Neuron (in vitro differentiated cells): Measurements from ENCODE around the gene LRRC73.
"Not testable (repeated sequence)": the region's sequence is repeated elsewhere in the genome, so short reads cannot be mapped to it uniquely, and the experiment has no call there.

Experiments used
- H2AFZ ChIP-seq: one replicate; pipeline ENCODE4 v1.6.1; 2013; ENCODE audit warnings: low read depth, mild to moderate bottlenecking, inconsistent platforms, low read length, moderate library complexity
- H3K27me3 ChIP-seq: one replicate; pipeline ENCODE4 v1.6.1; 2013; ENCODE audit warnings: low read length; ENCODE audit not compliant: insufficient read depth
- H3K36me3 ChIP-seq: one replicate; pipeline ENCODE4 v1.6.1; 2013; ENCODE audit warnings: low read length; ENCODE audit not compliant: insufficient read depth
- H3K4me1 ChIP-seq: one replicate; pipeline ENCODE4 v1.6.1; 2013; ENCODE audit warnings: low read length; ENCODE audit not compliant: insufficient read depth
- H3K4me3 ChIP-seq: 2 replicates; pipeline ENCODE4 v1.5.1; 2013; ENCODE audit warnings: mild to moderate bottlenecking, low read length, moderate library complexity
- H3K9me3 ChIP-seq: one replicate; pipeline ENCODE4 v1.6.1; 2013; ENCODE audit warnings: low read length

The LRRC73 gene

GRCh38 chr6:43478008-43478372 lies 32.2 kb downstream of the LRRC73 start:
- Histone ChIP-seq H3K4me1 (peaks cover 20% of the 10 kb centered on the region), H3K9me3 (no peaks in the 10 kb centered on the region), H3K4me3 (peak overlapping the region; percentile 65), H3K36me3 (no peaks in the 10 kb centered on the region), H2AFZ (no peak overlapping the region), H3K27me3 (no peaks in the 10 kb centered on the region)

- Histone ChIP-seq H3K9me3 (no peaks in the 10 kb centered on the region), H2AFZ (peak within 1 kb of the TSS; percentile 95), H3K4me3 (peak within 1 kb of the TSS; percentile 65), H3K36me3 (no peaks in the 10 kb centered on the region), H3K4me1 (peaks cover 20% of the 10 kb centered on the region), H3K27me3 (no peaks in the 10 kb centered on the region)
These were observed 32.7 kb downstream of the LRRC73 start, which contains the start of gene TJAP1 for GRCh38 chr6:43477235-43478007. Gene TJAP1 (plus strand): TSS chr6:43477570. CDS start chr6:43499002, 21,432 bp downstream.

GRCh38 chr6:43476746-43477145 lies 33.4 kb downstream of the LRRC73 start:
- H3K36me3 ChIP-seq: no peaks in the 10 kb centered on the region
- peaks cover 20% of the 10 kb centered on the region for H3K4me1 ChIP-seq
- no peaks in the 10 kb centered on the region for H3K9me3 ChIP-seq
- peak overlapping the region; percentile 95 for H2AFZ ChIP-seq
- no peaks in the 10 kb centered on the region for H3K27me3 ChIP-seq
- H3K4me3 ChIP-seq: peak overlapping the region; percentile 65

GRCh38 chr6:43475516-43475915 lies 34.6 kb downstream of the LRRC73 start:
- no peaks in the 10 kb centered on the region for H3K27me3 ChIP-seq
- peaks cover 17% of the 10 kb centered on the region for H3K4me1 ChIP-seq
- no peak overlapping the region for H3K4me3 ChIP-seq
- no peaks in the 10 kb centered on the region for H3K36me3 ChIP-seq
- H2AFZ ChIP-seq: no peak overlapping the region
- no peaks in the 10 kb centered on the region for H3K9me3 ChIP-seq

GRCh38 chr6:43472515-43472914 lies 37.6 kb downstream of the LRRC73 start:
- Histone ChIP-seq H3K9me3 (no peaks in the 10 kb centered on the region), H3K4me1 (peaks cover 11% of the 10 kb centered on the region), H3K4me3 (no peak overlapping the region)

GRCh38 chr6:43471399-43471798 lies 38.7 kb downstream of the LRRC73 start:
- Histone ChIP-seq H3K9me3 (no peaks in the 10 kb centered on the region), H3K36me3 (no peaks in the 10 kb centered on the region), H3K27me3 (no peaks in the 10 kb centered on the region), H2AFZ (no peak overlapping the region), H3K4me3 (no peak overlapping the region), H3K4me1 (peaks cover 7% of the 10 kb centered on the region)

More at GRCh38 chr6:43472515-43472914, 37.6 kb downstream of the LRRC73 start:
- no peaks in the 10 kb centered on the region for H3K36me3 ChIP-seq
- H3K27me3 ChIP-seq: no peaks in the 10 kb centered on the region
- no peak overlapping the region for H2AFZ ChIP-seq

- H3K9me3 ChIP-seq: no peaks in the 10 kb centered on the region
- no peaks in the 10 kb centered on the region for H3K27me3 ChIP-seq
- no peak overlapping the region for H3K4me3 ChIP-seq
- no peaks in the 10 kb centered on the region for H3K36me3 ChIP-seq
- no peak overlapping the region for H2AFZ ChIP-seq
- peaks cover 7% of the 10 kb centered on the region for H3K4me1 ChIP-seq
These were observed 40.2 kb downstream of the LRRC73 start for GRCh38 chr6:43469947-43470346.

GRCh38 chr6:43468748-43469681 lies 41.1 kb downstream of the LRRC73 start:
- Histone ChIP-seq H3K36me3 (no peaks in the 10 kb centered on the region), H2AFZ (no peak overlapping the region), H3K4me1 (peaks cover 7% of the 10 kb centered on the region), H3K9me3 (no peaks in the 10 kb centered on the region), H3K4me3 (no peak overlapping the region), H3K27me3 (no peaks in the 10 kb centered on the region)

GRCh38 chr6:43468240-43468639 lies 41.9 kb downstream of the LRRC73 start:
- Histone ChIP-seq H3K36me3 (no peaks in the 10 kb centered on the region), H3K4me3 (no peak overlapping the region), H3K27me3 (no peaks in the 10 kb centered on the region), H3K9me3 (no peaks in the 10 kb centered on the region), H2AFZ (no peak overlapping the region), H3K4me1 (peaks cover 7% of the 10 kb centered on the region)

GRCh38 chr6:43467752-43468151 lies 42.4 kb downstream of the LRRC73 start:
- no peaks in the 10 kb centered on the region for H3K9me3 ChIP-seq
- peaks cover 7% of the 10 kb centered on the region for H3K4me1 ChIP-seq
- H2AFZ ChIP-seq: no peak overlapping the region
- no peaks in the 10 kb centered on the region for H3K36me3 ChIP-seq
- H3K4me3 ChIP-seq: no peak overlapping the region
- no peaks in the 10 kb centered on the region for H3K27me3 ChIP-seq

GRCh38 chr6:43467265-43467664 lies 42.9 kb downstream of the LRRC73 start:
- not testable (repeated sequence) for H3K4me1 ChIP-seq, H2AFZ ChIP-seq, H3K4me3 ChIP-seq, H3K27me3 ChIP-seq, H3K36me3 ChIP-seq, H3K9me3 ChIP-seq

- no peaks in the 10 kb centered on the region for H3K36me3 ChIP-seq
- H3K4me3 ChIP-seq: no peak overlapping the region
- H2AFZ ChIP-seq: no peak overlapping the region
- H3K4me1 ChIP-seq: peaks cover 7% of the 10 kb centered on the region
- no peaks in the 10 kb centered on the region for H3K9me3 ChIP-seq
- H3K27me3 ChIP-seq: no peaks in the 10 kb centered on the region
These were observed 44.2 kb downstream of the LRRC73 start for GRCh38 chr6:43465948-43466347.

GRCh38 chr6:43464337-43464736 lies 45.8 kb downstream of the LRRC73 start:
- no peaks in the 10 kb centered on the region for H3K27me3 ChIP-seq

More at GRCh38 chr6:43464337-43464736, 45.8 kb downstream of the LRRC73 start:
- H2AFZ ChIP-seq: no peak overlapping the region
- H3K4me3 ChIP-seq: no peak overlapping the region
- no peaks in the 10 kb centered on the region for H3K36me3 ChIP-seq
- peaks cover 5% of the 10 kb centered on the region for H3K4me1 ChIP-seq
- H3K9me3 ChIP-seq: no peaks in the 10 kb centered on the region
